ENCODE data around the gene CASP10.
"Not testable (repeated sequence)": the region's sequence is repeated elsewhere in the genome, so short reads cannot be mapped to it uniquely, and the experiment has no call there.

Gene CASP10

GRCh38 chr2:201233812-201234662 lies 51.1 kb downstream of the CASP10 start:
- TF ChIP-seq CTCF (conservative IDR thresholded peaks at IDR 0.05; ENCODE audit: low read depth, low read length) = no peak
- H3K4me3 ChIP-seq (ENCODE audit: low read depth, low read length) = no peak overlapping the region
- no peak for DNase-seq (ENCODE audit: low read depth)

- TF ChIP-seq CTCF (conservative IDR thresholded peaks at IDR 0.05; ENCODE audit: low read depth, low read length) = no peak
- no peak overlapping the region for H3K4me3 ChIP-seq (ENCODE audit: low read depth, low read length)
- DNase-seq (ENCODE audit: low read depth) = peak; percentile 40
These were observed 51.8 kb downstream of the CASP10 start for GRCh38 chr2:201234663-201235135.

- peak; percentile 71 for TF ChIP-seq CTCF (conservative IDR thresholded peaks at IDR 0.05; ENCODE audit: low read depth, low read length)
- H3K4me3 ChIP-seq (ENCODE audit: low read depth, low read length) = peak overlapping the region; percentile 27
- peak; percentile 92 for DNase-seq (ENCODE audit: low read depth)
These were observed 53.2 kb downstream of the CASP10 start for GRCh38 chr2:201235860-201236811.

- no peak overlapping the region for H3K4me3 ChIP-seq (ENCODE audit: low read depth, low read length)
- TF ChIP-seq CTCF (conservative IDR thresholded peaks at IDR 0.05; ENCODE audit: low read depth, low read length) = no peak
- no peak for DNase-seq (ENCODE audit: low read depth)
These were observed 54.7 kb downstream of the CASP10 start for GRCh38 chr2:201237486-201238123.

- not testable (repeated sequence) for DNase-seq (ENCODE audit: low read depth); H3K4me3 ChIP-seq (ENCODE audit: low read depth, low read length)
These were observed 56.4 kb downstream of the CASP10 start for GRCh38 chr2:201239167-201239935.

- DNase-seq (ENCODE audit: low read depth) = no peak
These were observed 59.8 kb downstream of the CASP10 start for GRCh38 chr2:201242571-201243277.

More at GRCh38 chr2:201242571-201243277, 59.8 kb downstream of the CASP10 start:
- no peak overlapping the region for H3K4me3 ChIP-seq (ENCODE audit: low read depth, low read length)
- no peak for TF ChIP-seq CTCF (conservative IDR thresholded peaks at IDR 0.05; ENCODE audit: low read depth, low read length)

Data from choroid plexus epithelial cell (primary cell).